Thymus (tissue), 11 donors: ENCODE data around the gene S100P. TPM values are rescaled to one million over a fixed set of nuclear protein-coding genes. Genes with fewer than 3 reads are reported as not detected.

Source experiments
- DNase-seq, 9 donors: peaks; one replicate each; pipeline ENCODE4 v3.0.0-alpha.2; 2013; ENCODE audit warnings: low spot score in 9 of 9, low read depth in 6 of 9, missing footprints in 1 of 9
- H3K27ac ChIP-seq, 2 donors: one replicate each; pipeline ENCODE4 v1.5.1; 2013; ENCODE audit warnings: control low read depth in 1 of 2, low read depth in 1 of 2, low read length in 1 of 2, mild to moderate bottlenecking in 1 of 2, moderate library complexity in 1 of 2
- H3K27me3 ChIP-seq, 2 donors: one replicate each; pipeline ENCODE4 v1.5.1; 2013; ENCODE audit warnings: low read length in 1 of 2; ENCODE audit not compliant: control insufficient read depth in 2 of 2, insufficient read depth in 1 of 2
- H3K36me3 ChIP-seq, 2 donors: one replicate each; pipeline ENCODE4 v1.5.1; 2013; ENCODE audit warnings: low read length in 1 of 2, mild to moderate bottlenecking in 1 of 2, moderate library complexity in 1 of 2; ENCODE audit not compliant: control insufficient read depth in 2 of 2, insufficient read depth in 2 of 2
- H3K4me1 ChIP-seq, 2 donors: one replicate each; pipeline ENCODE4 v1.5.1; 2013; ENCODE audit warnings: low read length in 2 of 2; ENCODE audit not compliant: control insufficient read depth in 2 of 2, insufficient read depth in 2 of 2
- H3K4me3 ChIP-seq, 2 donors: one replicate each; pipeline ENCODE4 v1.5.1; 2013; ENCODE audit warnings: low read length in 2 of 2, control low read depth in 1 of 2, mild to moderate bottlenecking in 1 of 2
- H3K9me3 ChIP-seq, 2 donors: one replicate each; pipeline ENCODE4 v1.5.1; 2013; ENCODE audit warnings: low read length in 1 of 2, mild to moderate bottlenecking in 1 of 2; ENCODE audit not compliant: control insufficient read depth in 2 of 2, insufficient read depth in 1 of 2
- WGBS: extraction: QIAGEN DNeasy Blood & Tissue Kit; methylation state at CpG from one replicate; pipeline ENCODE4 v1.1.7; 2013; 5-methylcytosine and 5-hydroxymethylcytosine counted together
- polyA plus RNA-seq: library from polyadenylated mRNA; stranded (reverse); fragments of 200-250 nt; gene quantifications from one replicate; pipeline ENCODE4 v1.2.3, GENCODE V29; 2013
- total RNA-seq: library from RNA; stranded (reverse); fragments of 120-200 nt; gene quantifications from one replicate; pipeline ENCODE4 v1.2.4, GENCODE V29; 2013
- donor health status: healthy.

S100P gene
- total and polyA plus RNA-seq, 2 donors = 9.7 to 32.8 TPM

DNA sequence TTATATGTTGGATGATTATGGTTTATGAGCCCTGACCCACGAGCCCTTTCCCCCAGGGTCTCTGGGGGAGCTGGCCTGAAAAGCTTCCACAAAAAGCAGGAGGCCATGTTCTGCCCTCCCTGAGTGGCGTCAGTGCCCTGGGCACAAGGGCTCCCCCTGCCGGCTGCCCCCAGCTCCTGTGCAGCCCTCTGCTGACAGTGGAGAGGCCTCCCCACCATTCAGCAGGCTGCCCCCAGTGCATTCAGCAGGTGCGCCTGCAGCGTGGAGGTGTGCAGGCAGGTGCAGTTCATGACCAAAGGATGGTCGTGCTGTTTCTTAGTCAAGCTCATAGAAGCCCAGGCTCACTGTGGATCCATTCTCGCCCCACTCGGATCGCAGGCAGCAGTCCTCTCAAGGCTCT is 12.5 kb upstream of the S100P start:
- Histone ChIP-seq H3K4me3 (no peak overlapping the region), H3K27me3 (no peaks in the 10 kb centered on the region), H3K4me1 (peaks cover 0 to 9% of the 10 kb centered on the region in 2 donors), H3K27ac (no peak overlapping the region), H3K9me3 (peaks cover 0 to 2% of the 10 kb centered on the region in 2 donors), H3K36me3 (peaks cover 11 to 13% of the 10 kb centered on the region in 2 donors)
- no peak for DNase-seq
- WGBS = 92% methylated on average over 9 of the region's 9 CpGs

DNA sequence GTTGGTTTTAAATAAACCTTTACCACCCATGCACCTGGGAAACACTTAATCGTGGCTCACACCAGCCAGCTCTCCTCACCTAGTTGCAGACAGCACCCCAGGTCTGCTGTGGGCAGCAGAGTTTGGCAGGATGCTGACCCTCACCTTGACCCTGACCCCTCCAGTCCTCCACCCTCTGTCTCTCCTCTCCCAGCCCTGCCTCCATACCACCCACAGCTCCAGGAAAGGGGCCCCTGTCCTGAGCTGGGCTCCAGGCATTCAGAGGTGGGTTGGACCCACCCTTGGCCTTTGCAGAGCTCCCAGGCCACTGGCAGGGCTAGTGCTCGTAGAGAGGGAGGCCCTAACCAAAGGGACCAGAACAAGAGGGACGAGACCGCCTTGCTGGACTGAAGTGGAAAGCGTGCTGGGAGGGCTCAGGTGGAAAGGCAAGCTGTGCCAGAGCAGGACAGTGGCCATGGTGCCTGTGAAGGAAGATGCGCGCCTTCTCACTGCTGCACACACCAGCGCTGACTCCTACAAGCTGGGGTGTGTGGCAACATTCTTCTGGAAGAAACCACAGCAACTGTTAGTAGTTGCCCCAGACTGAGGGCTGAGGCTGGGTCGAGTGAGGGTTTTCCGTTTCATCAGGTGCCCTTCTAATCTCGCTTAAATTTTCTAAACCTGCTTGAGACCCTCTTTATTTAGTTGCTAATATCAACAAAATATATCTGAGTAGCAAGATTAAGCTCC is 10.7 kb upstream of the S100P start:
- WGBS = 87% methylated on average over 11 of the region's 11 CpGs
- no peaks in the 10 kb centered on the region for H3K27me3 ChIP-seq
- no peak overlapping the region for H3K4me3 ChIP-seq
- DNase-seq = no peak
- no peak overlapping the region for H3K27ac ChIP-seq
- peaks cover 0 to 2% of the 10 kb centered on the region in 2 donors for H3K9me3 ChIP-seq
- no peaks in the 10 kb centered on the region for H3K4me1 ChIP-seq
- peaks cover 0 to 10% of the 10 kb centered on the region in 2 donors for H3K36me3 ChIP-seq

DNA sequence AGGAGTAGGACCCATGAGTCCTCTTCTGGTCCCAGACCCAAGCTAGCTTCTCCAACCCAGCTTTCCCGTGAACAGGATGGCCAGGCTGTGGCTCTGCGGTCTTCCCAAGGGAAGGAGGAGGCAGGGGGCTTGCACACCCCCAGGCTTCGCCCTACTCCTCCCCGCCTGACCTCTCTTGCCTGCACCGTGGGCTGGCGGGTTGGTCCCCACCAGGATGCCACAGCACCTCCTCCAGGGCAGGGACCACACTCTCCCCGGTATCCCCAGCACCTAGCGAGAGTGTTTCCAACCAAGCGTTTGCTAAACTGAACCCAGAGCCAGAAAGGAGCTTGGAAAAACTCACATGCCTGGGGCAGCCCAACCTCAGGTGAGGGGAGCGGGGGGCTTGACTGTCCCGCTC is 9.0 kb upstream of the S100P start:
- H3K27ac ChIP-seq = no peak overlapping the region
- 96% methylated on average over 11 of the region's 11 CpGs for WGBS
- DNase-seq = no peak
- peaks cover 0 to 2% of the 10 kb centered on the region in 2 donors for H3K9me3 ChIP-seq
- H3K36me3 ChIP-seq = peaks cover 0 to 3% of the 10 kb centered on the region in 2 donors
- peaks cover 0 to 13% of the 10 kb centered on the region in 2 donors for H3K4me1 ChIP-seq
- no peak overlapping the region for H3K4me3 ChIP-seq
- no peaks in the 10 kb centered on the region for H3K27me3 ChIP-seq

DNA sequence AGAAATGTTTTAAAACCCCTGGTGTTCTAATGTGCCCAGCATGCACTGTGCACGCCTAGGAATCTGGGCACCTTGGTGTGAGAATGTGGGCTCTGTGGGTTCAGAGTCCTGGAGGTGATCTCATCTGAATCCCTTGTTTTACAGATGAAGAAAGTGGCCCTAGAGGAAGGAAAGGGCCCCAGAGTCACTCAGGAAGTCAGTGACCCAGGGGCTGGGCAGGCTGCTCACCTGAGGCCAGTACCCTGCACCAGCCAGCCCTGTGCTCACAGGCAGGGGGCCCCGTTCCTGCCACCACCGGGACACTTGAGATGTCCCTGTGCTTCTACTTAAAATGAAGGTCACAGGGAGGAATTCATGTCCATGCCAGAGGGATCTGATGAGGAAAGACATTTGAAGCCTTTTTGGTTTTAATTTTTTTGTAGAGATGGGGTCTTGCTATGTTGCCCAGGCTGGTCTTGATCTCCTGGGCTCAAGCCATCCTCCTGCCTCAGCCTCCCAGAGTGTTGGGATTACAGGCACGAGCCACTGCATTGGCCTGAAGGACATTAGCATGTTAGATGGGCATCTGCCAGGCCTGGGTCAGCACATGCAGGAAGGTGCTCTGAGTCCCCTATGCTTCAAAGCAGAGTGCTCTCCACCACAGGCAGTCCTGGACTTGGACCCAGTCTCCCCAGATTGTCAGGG is 7.4 kb upstream of the S100P start:
- H3K36me3 ChIP-seq = no peaks in the 10 kb centered on the region
- peaks cover 0 to 28% of the 10 kb centered on the region in 2 donors for H3K4me1 ChIP-seq
- H3K27me3 ChIP-seq = no peaks in the 10 kb centered on the region
- no peak for DNase-seq
- H3K9me3 ChIP-seq = peaks cover 0 to 5% of the 10 kb centered on the region in 2 donors
- 78% methylated on average over 4 of the region's 4 CpGs for WGBS
- H3K27ac ChIP-seq = no peak overlapping the region
- H3K4me3 ChIP-seq = no peak overlapping the region

DNA sequence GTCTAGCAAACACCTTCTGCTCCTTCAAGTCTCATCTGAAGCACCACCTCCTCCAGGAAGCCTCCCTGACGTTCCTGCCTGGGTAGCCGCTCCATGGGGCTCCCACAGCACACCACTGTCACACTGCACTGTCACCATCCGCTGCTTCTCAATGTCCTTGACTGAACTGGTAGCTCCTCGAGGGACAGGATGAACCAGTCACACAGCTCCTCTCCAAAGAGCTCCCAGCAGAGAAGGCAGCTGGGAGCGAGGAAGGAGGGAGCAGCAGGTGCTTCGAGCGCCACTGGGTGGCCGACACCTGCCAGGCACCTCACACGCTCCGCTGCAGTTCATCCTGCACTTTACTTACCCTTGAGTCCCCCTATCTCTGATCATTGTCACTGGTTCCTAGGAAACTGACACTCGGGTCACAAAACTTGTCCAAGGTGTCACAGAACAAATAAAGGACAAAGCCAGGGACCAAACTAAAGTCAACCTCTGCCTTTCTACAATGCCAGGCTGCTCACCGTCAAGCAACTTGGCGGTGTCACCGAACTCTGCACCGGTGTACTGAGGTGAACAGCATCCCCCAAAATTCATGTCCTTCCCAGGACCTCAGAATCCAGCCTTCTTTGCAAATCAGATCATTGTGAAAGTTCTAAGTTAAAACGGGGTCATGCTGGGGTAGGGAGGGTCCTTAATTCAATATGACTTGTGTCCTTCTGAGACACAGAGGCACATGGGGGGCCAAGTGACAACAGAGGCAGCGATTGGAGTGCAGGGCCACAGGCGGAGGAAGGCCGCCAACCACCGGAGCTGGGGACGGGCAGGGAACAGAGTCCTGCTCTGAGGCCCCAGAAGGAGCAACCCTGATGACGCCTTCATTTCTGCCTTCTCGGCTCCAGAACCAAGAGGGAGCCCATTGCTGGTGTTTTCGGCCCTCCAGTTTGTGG is 5.5 kb upstream of the S100P start:
- H3K27ac ChIP-seq = no peak overlapping the region
- no peaks in the 10 kb centered on the region for H3K27me3 ChIP-seq
- H3K4me1 ChIP-seq = peaks cover 0 to 29% of the 10 kb centered on the region in 2 donors
- H3K9me3 ChIP-seq = peaks cover 2 to 5% of the 10 kb centered on the region in 2 donors
- no peak overlapping the region for H3K4me3 ChIP-seq
- H3K36me3 ChIP-seq = no peaks in the 10 kb centered on the region
- 92% methylated on average over 24 of the region's 24 CpGs for WGBS
- no peak for DNase-seq

DNA sequence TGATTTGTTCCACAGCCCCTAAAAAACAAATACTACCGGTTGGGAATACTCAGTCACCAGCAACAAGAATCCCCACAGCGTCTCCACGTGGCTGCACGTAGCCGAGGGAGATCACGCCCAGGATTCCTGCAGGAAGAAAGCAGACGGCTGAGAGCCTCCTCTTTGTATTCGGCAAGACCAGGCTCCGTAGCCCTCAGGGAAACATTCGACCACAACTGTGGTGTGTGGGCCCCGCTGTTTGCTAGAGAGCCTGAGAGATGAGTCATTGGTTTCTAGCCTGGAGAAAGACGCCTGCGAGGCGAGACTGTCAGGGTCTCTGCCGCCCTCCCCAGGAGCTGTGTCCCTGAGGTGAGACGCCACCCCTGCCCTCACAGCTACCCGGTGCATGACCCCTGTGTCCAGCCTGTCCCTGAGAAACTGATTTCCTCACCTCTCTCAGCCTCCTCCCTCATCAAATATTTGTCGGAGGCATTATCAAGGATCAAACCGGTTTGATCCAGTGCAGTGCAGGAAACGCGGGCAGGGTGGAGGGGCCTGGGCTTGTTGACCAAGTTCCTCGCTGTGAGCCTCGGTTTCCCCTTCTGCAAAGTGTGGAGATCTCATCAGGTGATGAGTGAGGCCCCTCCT is 4.7 kb upstream of the S100P start:
- DNase-seq = peak in 2 of 9 donors; percentile 22 to 60

DNA sequence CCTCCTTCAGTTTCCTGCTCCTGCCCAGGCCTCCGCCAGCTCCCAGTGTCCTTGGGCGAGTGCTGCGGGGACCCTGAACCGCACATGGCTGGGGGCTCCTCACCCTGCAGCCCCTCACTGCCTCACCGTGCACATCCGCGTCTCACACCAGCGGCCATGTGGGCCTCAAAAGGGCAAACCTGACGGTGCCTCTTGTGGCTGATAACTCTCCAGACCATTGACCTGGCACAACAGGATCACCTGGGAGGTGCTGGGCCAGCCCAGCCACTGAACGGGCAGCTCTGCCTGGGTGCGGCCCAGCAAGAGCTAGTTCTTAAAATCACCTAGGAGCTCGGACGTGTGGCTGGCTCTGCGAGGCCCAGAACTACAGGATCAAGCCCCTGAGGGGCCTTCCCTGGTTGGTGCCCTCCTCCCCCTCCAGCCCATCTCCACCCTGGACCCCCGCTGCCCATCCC is 4.1 kb upstream of the S100P start:
- H3K27ac ChIP-seq = peak overlapping the region in 1 of 2 donors; percentile 43
- H3K9me3 ChIP-seq = peaks cover 2 to 5% of the 10 kb centered on the region in 2 donors
- no peak for DNase-seq
- peaks cover 0 to 37% of the 10 kb centered on the region in 2 donors for H3K4me1 ChIP-seq
- 91% methylated on average over 15 of the region's 15 CpGs for WGBS
- H3K36me3 ChIP-seq = no peaks in the 10 kb centered on the region
- no peaks in the 10 kb centered on the region for H3K27me3 ChIP-seq
- no peak overlapping the region for H3K4me3 ChIP-seq

More for the DNA sequence above, 4.7 kb upstream of the S100P start:
- Histone ChIP-seq H3K4me3 (no peak overlapping the region), H3K9me3 (peaks cover 2 to 5% of the 10 kb centered on the region in 2 donors), H3K36me3 (no peaks in the 10 kb centered on the region), H3K4me1 (peaks cover 0 to 32% of the 10 kb centered on the region in 2 donors), H3K27ac (peak overlapping the region in 1 of 2 donors; percentile 43), H3K27me3 (no peaks in the 10 kb centered on the region)
- 29% methylated on average over 23 of the region's 23 CpGs for WGBS

DNA sequence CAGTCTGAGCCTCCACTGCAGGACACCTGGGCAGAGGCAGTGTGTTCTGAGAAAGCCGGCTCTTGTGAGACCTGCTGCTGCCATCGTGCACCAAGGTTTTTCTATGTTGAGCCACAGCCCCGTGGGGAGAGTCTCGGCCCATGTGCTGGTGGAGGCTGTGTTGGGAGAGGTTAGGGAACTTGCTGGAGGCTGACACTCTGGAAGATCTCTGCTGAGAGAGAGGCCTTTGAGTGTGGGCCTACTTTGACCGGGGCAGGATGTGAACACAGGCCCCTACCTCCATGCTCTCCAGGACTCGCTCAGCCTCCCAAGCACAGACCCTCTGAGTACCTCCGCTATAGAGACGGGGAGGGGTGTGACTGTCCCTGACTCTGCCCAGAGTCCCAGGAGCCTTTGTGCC is 1.3 kb upstream of the S100P start:
- H3K4me1 ChIP-seq = peaks cover 5 to 66% of the 10 kb centered on the region in 2 donors
- H3K9me3 ChIP-seq = peaks cover 2 to 5% of the 10 kb centered on the region in 2 donors
- DNase-seq = no peak
- H3K36me3 ChIP-seq = no peaks in the 10 kb centered on the region
- H3K27ac ChIP-seq = no peak overlapping the region
- H3K4me3 ChIP-seq = no peak overlapping the region
- no peaks in the 10 kb centered on the region for H3K27me3 ChIP-seq
- 91% methylated on average over 8 of the region's 8 CpGs for WGBS
